MM.1S (cell line): ENCODE results near the gene STAG1.
"Not testable (repeated sequence)": the region's sequence is repeated elsewhere in the genome, so short reads cannot be mapped to it uniquely, and the experiment has no call there.

Experiments
- DNase-seq: peaks from one replicate; pipeline ENCODE4 v3.0.0-alpha.2; 2015
- H2AFZ ChIP-seq: fragments of 300-600 bp; sonication (generic); 2 replicates; pipeline ENCODE4 v1.6.0; 2016; ENCODE audit warnings: antibody characterized with exemption, low read length
- H3F3A ChIP-seq: fragments of 300-600 bp; sonication (generic); 2 replicates; pipeline ENCODE4 v1.6.1; 2016; ENCODE audit warnings: mild to moderate bottlenecking, antibody characterized with exemption, low read length, moderate library complexity, mixed read lengths; ENCODE audit not compliant: insufficient read depth
- H3K27ac ChIP-seq: fragments of 300-600 bp; sonication (generic); 2 replicates; pipeline ENCODE4 v1.5.1; 2016; ENCODE audit warnings: mild to moderate bottlenecking, low read length
- H3K27me3 ChIP-seq: fragments of 300-600 bp; sonication (generic); replicated peaks from 2 replicates; pipeline ENCODE4 v1.6.0; 2016; ENCODE audit warnings: low read length; ENCODE audit not compliant: insufficient read depth
- H3K36me3 ChIP-seq: fragments of 300-600 bp; sonication (generic); replicated peaks from 2 replicates; pipeline ENCODE4 v1.6.1; 2016; ENCODE audit warnings: mild to moderate bottlenecking, low read length, mixed read lengths; ENCODE audit not compliant: insufficient read depth
- H3K4me1 ChIP-seq: fragments of 300-600 bp; sonication (generic); 2 replicates; pipeline ENCODE4 v1.6.1; 2016; ENCODE audit warnings: low read length, mixed read lengths
- H3K4me2 ChIP-seq: fragments of 300-600 bp; sonication (generic); 2 replicates; pipeline ENCODE4 v1.6.0; 2016; ENCODE audit warnings: low read depth, low read length
- H3K4me3 ChIP-seq: fragments of 300-600 bp; sonication (generic); 2 replicates; pipeline ENCODE4 v1.5.1; 2016; ENCODE audit warnings: low read length, mixed read lengths
- H3K79me2 ChIP-seq: fragments of 300-600 bp; sonication (generic); 2 replicates; pipeline ENCODE4 v1.6.1; 2016; ENCODE audit warnings: mixed run types, low read length, mixed read lengths
- H3K9ac ChIP-seq: fragments of 300-600 bp; sonication (generic); 2 replicates; pipeline ENCODE4 v1.6.1; 2016; ENCODE audit warnings: low read length, mixed read lengths
- H3K9me2 ChIP-seq: fragments of 300-600 bp; sonication (generic); replicated peaks from 2 replicates; pipeline ENCODE4 v1.6.1; 2016; ENCODE audit warnings: mild to moderate bottlenecking, low read length, mixed read lengths; ENCODE audit not compliant: insufficient read depth
- H3K9me3 ChIP-seq: fragments of 300-600 bp; sonication (generic); replicated peaks from 2 replicates; pipeline ENCODE4 v1.6.1; 2016; ENCODE audit warnings: mild to moderate bottlenecking, low read length, mixed read lengths; ENCODE audit not compliant: insufficient read depth
- H4K20me1 ChIP-seq: fragments of 300-600 bp; sonication (generic); 2 replicates; pipeline ENCODE4 v1.6.1; 2016; ENCODE audit warnings: mild to moderate bottlenecking, low read length, moderate library complexity, mixed read lengths; ENCODE audit not compliant: insufficient read depth
- CTCF ChIP-seq: fragments of 300-600 bp; sonication (generic); IDR thresholded peaks from 2 replicates; pipeline ENCODE4 v1.5.1; 2016; ENCODE audit warnings: antibody characterized with exemption, low read length, mixed read lengths
- EZH2 ChIP-seq: fragments of 300-600 bp; sonication (generic); optimal IDR thresholded peaks from 2 replicates; pipeline ENCODE3; 2017; ENCODE audit warnings: low read depth, mild to moderate bottlenecking, antibody characterized with exemption, low read length, mixed read lengths
- EZH2phosphoT487 ChIP-seq: fragments of 300-600 bp; sonication (generic); IDR thresholded peaks from 2 replicates; pipeline ENCODE4 v1.6.1; 2018; ENCODE audit warnings: antibody characterized with exemption, low read length

Gene STAG1

GRCh38 chr3:136645915-136646314 is 106.3 kb downstream of the STAG1 start:
- Histone ChIP-seq H3K79me2 (peaks cover 97% of the 10 kb centered on the region), H3K4me3 (no peak overlapping the region), H3K27me3 (no peaks in the 10 kb centered on the region), H2AFZ (no peak overlapping the region), H3K4me2 (no peak overlapping the region), H3K36me3 (no peaks in the 10 kb centered on the region), H3K9ac (no peak overlapping the region), H3F3A (no peaks in the 10 kb centered on the region), H3K27ac (no peak overlapping the region), H3K9me2 (no peaks in the 10 kb centered on the region), H4K20me1 (peaks cover 10% of the 10 kb centered on the region; the same call in 1 of the 2 replicates), H3K4me1 (no peaks in the 10 kb centered on the region), H3K9me3 (no peaks in the 10 kb centered on the region)
- no peak for DNase-seq
- TF ChIP-seq EZH2phosphoT487, result no peak
- no peak for TF ChIP-seq CTCF
- TF ChIP-seq EZH2, result no peak

GRCh38 chr3:136644212-136644611 is 108.0 kb downstream of the STAG1 start:
- DNase-seq, result no peak
- Histone ChIP-seq H3K4me3 (no peak overlapping the region), H3K79me2 (peaks cover 98% of the 10 kb centered on the region), H3K9me2 (no peaks in the 10 kb centered on the region), H2AFZ (no peak overlapping the region), H3F3A (no peaks in the 10 kb centered on the region), H3K9ac (no peak overlapping the region), H3K4me1 (no peaks in the 10 kb centered on the region), H3K27ac (no peak overlapping the region), H4K20me1 (peaks cover 10% of the 10 kb centered on the region; the same call in 1 of the 2 replicates), H3K4me2 (no peak overlapping the region), H3K9me3 (no peaks in the 10 kb centered on the region), H3K27me3 (no peaks in the 10 kb centered on the region), H3K36me3 (no peaks in the 10 kb centered on the region)
- no peak for TF ChIP-seq EZH2phosphoT487

- not testable (repeated sequence) for H3K27ac ChIP-seq, H3K36me3 ChIP-seq, H3K27me3 ChIP-seq, H3K9ac ChIP-seq, H3K4me3 ChIP-seq, H3F3A ChIP-seq, H3K4me2 ChIP-seq, H3K4me1 ChIP-seq, H2AFZ ChIP-seq, DNase-seq, H3K9me2 ChIP-seq, H4K20me1 ChIP-seq, H3K9me3 ChIP-seq
- H3K79me2 ChIP-seq, result peaks cover 98% of the 10 kb centered on the region
Observed at GRCh38 chr3:136643380-136643779, 108.8 kb downstream of the STAG1 start.

- no peak overlapping the region for H3K4me2 ChIP-seq
- no peak overlapping the region for H3K27ac ChIP-seq
- no peak overlapping the region for H3K4me3 ChIP-seq
- H3K9ac ChIP-seq, result no peak overlapping the region
- no peak overlapping the region for H2AFZ ChIP-seq
- H3K9me3 ChIP-seq, result no peaks in the 10 kb centered on the region
- H3K4me1 ChIP-seq, result no peaks in the 10 kb centered on the region
- peaks cover 98% of the 10 kb centered on the region for H3K79me2 ChIP-seq
- no peaks in the 10 kb centered on the region for H3F3A ChIP-seq
- H3K27me3 ChIP-seq, result no peaks in the 10 kb centered on the region
- H3K9me2 ChIP-seq, result no peaks in the 10 kb centered on the region
- TF ChIP-seq EZH2phosphoT487, result no peak
- no peak for TF ChIP-seq EZH2
- no peak for TF ChIP-seq CTCF
- DNase-seq, result no peak
- H3K36me3 ChIP-seq, result no peaks in the 10 kb centered on the region
- H4K20me1 ChIP-seq, result peaks cover 10% of the 10 kb centered on the region; the same call in 1 of the 2 replicates
Observed at GRCh38 chr3:136642711-136643110, 109.5 kb downstream of the STAG1 start.
